Smooth muscle cell (in vitro differentiated cells): Measurements from ENCODE around the gene ZSCAN23. TPM values are rescaled to one million over a fixed set of nuclear protein-coding genes. Genes with fewer than 3 reads are reported as not detected.

Source experiments
- DNase-seq: peaks from one replicate; lab custom pipeline; 2025; ENCODE audit not compliant: unreplicated experiment; lab: John Stamatoyannopoulos, UW
- H2AFZ ChIP-seq: fragments of 200-600 bp; sonication (generic); 2 replicates; pipeline ENCODE4 v1.6.0; 2016; ENCODE audit warnings: antibody characterized with exemption, low read depth, mild to moderate bottlenecking
- H3F3A ChIP-seq: fragments of 200-600 bp; sonication (generic); 2 replicates; pipeline ENCODE4 v1.6.0; 2017; ENCODE audit warnings: antibody characterized with exemption, low read depth
- H3K27ac ChIP-seq: fragments of 200-600 bp; sonication (generic); 2 replicates; pipeline ENCODE4 v1.5.1; 2016; ENCODE audit warnings: low read depth, mild to moderate bottlenecking
- H3K27me3 ChIP-seq: fragments of 200-600 bp; sonication (generic); 2 replicates; pipeline ENCODE4 v1.6.1; 2016; ENCODE audit warnings: low read depth, mild to moderate bottlenecking
- H3K36me3 ChIP-seq: fragments of 200-600 bp; sonication (generic); 2 replicates; pipeline ENCODE4 v1.5.1; 2016; ENCODE audit warnings: low read depth
- H3K4me1 ChIP-seq: fragments of 200-600 bp; sonication (generic); 2 replicates; pipeline ENCODE4 v1.5.1; 2016; ENCODE audit warnings: low read depth
- H3K4me2 ChIP-seq: fragments of 200-600 bp; sonication (generic); 2 replicates; pipeline ENCODE4 v1.6.0; 2016; ENCODE audit warnings: mild to moderate bottlenecking
- H3K4me3 ChIP-seq: fragments of 200-600 bp; sonication (generic); 2 replicates; pipeline ENCODE4 v1.5.1; 2016; ENCODE audit warnings: mild to moderate bottlenecking
- H3K79me2 ChIP-seq: fragments of 200-600 bp; sonication (generic); 2 replicates; pipeline ENCODE4 v1.6.0; 2016; ENCODE audit warnings: low read depth, mild to moderate bottlenecking
- H3K9ac ChIP-seq: fragments of 200-600 bp; sonication (generic); 2 replicates; pipeline ENCODE4 v1.6.0; 2016; ENCODE audit warnings: low read depth
- H3K9me3 ChIP-seq: fragments of 200-600 bp; sonication (generic); replicated peaks from 2 replicates; pipeline ENCODE4 v1.5.1; 2016; ENCODE audit warnings: low read depth
- H4K20me1 ChIP-seq: fragments of 200-600 bp; sonication (generic); 2 replicates; pipeline ENCODE4 v1.6.0; 2016; ENCODE audit warnings: low read depth
- WGBS: methylation state at CpG from one replicate; pipeline ENCODE4 v1.1.7; 2016; ENCODE audit warnings: low lambda C conversion rate; 5-methylcytosine and 5-hydroxymethylcytosine counted together
- polyA plus RNA-seq: library from polyadenylated mRNA; unstranded; fragments of >200 nt; fragmentation: Nextera tagmentation; extraction: Ambion mirVana; gene quantifications from 2 replicates; pipeline ENCODE4 v1.2.1, GENCODE V29; 2016
- total RNA-seq: library from RNA; depleted of rRNA; stranded (reverse); fragments of >200 nt; gene quantifications from 2 replicates; pipeline ENCODE4 v1.2.3, GENCODE V29; 2014
- TF ChIP-seq, protein P1 (sequence below): fragments of 200-600 bp; sonication (generic); IDR thresholded peaks from 2 replicates; pipeline ENCODE4 v1.5.1; 2017; ENCODE audit warnings: borderline replicate concordance, mild to moderate bottlenecking, antibody characterized with exemption; ENCODE audit not compliant: insufficient read depth, poor library complexity, severe bottlenecking

ZSCAN23 gene
- total and polyA plus RNA-seq, 2 experiments from 2014 or later = 0.94 to 1.6 TPM

DNA sequence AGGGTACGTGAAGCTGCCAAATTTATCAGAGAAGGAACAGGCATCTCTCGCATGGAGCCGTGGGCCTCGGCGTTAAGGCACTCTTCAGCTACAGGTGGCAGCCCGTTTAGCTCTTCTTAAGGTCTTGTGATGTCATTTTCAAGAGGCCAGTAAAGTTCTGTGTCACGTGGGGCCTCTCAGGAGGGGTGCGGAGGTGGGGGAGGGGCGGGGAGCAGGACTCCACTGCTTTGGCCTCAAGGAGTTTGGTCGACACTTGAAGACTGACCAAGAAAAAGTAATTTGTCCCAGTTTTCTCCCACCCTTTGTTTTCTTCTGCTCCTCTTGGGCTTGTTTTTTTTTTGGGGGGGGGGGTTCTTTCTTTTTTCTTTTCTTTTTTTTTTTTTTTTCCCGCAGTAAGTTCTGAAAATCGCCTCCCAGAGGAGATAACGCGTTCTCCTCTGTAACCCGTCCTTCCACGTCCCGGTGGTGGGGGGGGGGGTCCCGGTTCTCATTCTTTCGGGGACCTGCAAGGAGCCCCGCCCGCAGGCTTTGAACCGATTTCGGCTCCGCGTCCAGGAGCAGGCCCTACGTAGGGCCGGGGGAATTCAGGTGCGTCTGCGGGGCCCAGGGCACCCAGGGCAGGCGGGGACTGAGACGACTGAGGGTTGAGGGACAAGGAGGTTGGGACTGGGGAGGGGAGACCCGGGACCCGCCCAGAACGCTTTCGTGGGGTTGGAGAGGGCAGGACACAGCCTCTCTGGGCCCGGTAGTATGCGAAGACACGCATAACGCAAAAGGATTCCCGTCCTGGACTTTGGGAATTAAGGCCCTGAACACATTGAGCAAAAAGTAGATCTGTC lies 46.3 kb upstream of the ZSCAN23 start:
- H3F3A ChIP-seq = peaks cover 6% of the 10 kb centered on the region
- H3K9ac ChIP-seq = peak overlapping the region; percentile 85
- H3K4me1 ChIP-seq = no peaks in the 10 kb centered on the region
- peak overlapping the region; percentile 91 for H3K27ac ChIP-seq
- DNase-seq = peak; percentile 32
- H4K20me1 ChIP-seq = no peaks in the 10 kb centered on the region
- H2AFZ ChIP-seq = peak overlapping the region; percentile 94
- TF ChIP-seq, protein P1, sequence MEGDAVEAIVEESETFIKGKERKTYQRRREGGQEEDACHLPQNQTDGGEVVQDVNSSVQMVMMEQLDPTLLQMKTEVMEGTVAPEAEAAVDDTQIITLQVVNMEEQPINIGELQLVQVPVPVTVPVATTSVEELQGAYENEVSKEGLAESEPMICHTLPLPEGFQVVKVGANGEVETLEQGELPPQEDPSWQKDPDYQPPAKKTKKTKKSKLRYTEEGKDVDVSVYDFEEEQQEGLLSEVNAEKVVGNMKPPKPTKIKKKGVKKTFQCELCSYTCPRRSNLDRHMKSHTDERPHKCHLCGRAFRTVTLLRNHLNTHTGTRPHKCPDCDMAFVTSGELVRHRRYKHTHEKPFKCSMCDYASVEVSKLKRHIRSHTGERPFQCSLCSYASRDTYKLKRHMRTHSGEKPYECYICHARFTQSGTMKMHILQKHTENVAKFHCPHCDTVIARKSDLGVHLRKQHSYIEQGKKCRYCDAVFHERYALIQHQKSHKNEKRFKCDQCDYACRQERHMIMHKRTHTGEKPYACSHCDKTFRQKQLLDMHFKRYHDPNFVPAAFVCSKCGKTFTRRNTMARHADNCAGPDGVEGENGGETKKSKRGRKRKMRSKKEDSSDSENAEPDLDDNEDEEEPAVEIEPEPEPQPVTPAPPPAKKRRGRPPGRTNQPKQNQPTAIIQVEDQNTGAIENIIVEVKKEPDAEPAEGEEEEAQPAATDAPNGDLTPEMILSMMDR = no peak
- H3K79me2 ChIP-seq = no peaks in the 10 kb centered on the region
- H3K4me2 ChIP-seq = peak overlapping the region; percentile 84
- 1% methylated on average over 40 of the region's 40 CpGs for WGBS
- peaks cover 4% of the 10 kb centered on the region for H3K27me3 ChIP-seq
- peak overlapping the region; percentile 94 for H3K4me3 ChIP-seq
- no peaks in the 10 kb centered on the region for H3K9me3 ChIP-seq
- H3K36me3 ChIP-seq = no peaks in the 10 kb centered on the region

DNA sequence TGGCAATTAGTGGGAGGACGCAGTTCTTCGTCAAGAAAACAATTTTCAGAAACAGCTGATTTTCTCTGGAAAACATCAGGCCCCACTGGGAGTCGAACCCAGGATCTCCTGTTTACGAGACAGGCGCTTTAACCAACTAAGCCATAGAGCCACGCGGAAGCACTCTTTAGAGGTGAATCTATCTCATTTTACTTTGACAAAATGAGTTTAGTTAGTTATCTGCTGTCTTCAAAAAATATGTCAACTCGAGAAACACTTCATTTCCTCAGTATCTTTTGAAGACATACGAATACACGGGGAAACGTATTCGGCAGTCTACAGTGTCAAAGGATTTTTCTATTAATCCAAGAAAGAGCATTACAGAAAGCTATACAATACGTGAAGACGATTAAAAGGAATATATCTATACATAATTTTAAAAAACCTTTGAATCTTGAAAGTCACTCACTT lies 45.6 kb upstream of the ZSCAN23 start:
- Histone ChIP-seq H3K27ac (peak overlapping the region; percentile 91), H3K79me2 (no peaks in the 10 kb centered on the region), H3K4me3 (peak overlapping the region; percentile 94), H3K27me3 (peaks cover 4% of the 10 kb centered on the region), H2AFZ (peak overlapping the region; percentile 94), H3K9me3 (no peaks in the 10 kb centered on the region), H3K4me2 (peak overlapping the region; percentile 84), H4K20me1 (no peaks in the 10 kb centered on the region), H3F3A (peaks cover 6% of the 10 kb centered on the region), H3K36me3 (no peaks in the 10 kb centered on the region), H3K4me1 (no peaks in the 10 kb centered on the region), H3K9ac (peak overlapping the region; percentile 85)
- no peak for DNase-seq
- TF ChIP-seq, protein P1 = no peak
- 1% methylated on average over 14 of the region's 14 CpGs for WGBS

DNA sequence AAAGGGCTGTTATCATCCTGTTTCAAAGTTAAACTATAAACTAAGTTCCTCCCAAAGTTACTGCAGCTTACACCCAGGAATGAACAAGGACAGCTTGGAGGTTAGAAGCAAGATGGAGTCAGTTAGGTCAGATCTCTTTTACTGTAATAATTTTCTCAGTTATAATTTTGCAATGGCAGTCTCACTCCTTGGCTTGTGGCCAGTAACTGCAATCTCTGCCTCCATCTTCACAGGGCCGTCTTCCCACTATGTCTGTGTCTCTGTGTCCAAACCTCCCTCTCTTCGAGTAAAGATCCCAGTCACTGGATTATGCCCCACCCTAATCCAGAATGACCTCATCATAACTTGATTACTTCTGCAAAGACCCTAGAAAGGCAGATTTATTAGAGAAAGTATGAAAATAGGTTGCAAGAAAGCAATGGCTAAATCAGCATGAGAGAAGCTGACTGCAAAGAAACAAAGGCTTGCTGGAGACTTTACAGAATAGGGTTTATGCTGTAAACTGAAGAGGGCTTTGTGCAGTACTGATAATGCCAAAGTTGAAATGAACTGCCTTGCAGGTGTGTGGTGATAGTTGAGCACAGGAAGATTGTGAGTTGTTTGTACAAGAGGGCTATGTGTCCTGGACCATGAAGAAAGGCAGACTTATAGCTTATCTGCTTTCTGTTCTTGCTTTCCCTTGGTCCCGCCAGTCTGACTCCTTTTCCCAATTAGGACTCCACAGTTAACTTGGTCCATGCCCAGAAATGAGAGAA lies 43.9 kb upstream of the ZSCAN23 start:
- H2AFZ ChIP-seq = no peak overlapping the region
- WGBS = 82% methylated on average over 3 of the region's 3 CpGs
- no peak overlapping the region for H3K4me3 ChIP-seq
- no peaks in the 10 kb centered on the region for H4K20me1 ChIP-seq
- no peak overlapping the region for H3K27ac ChIP-seq
- H3K27me3 ChIP-seq = peaks cover 9% of the 10 kb centered on the region
- no peaks in the 10 kb centered on the region for H3K4me1 ChIP-seq
- no peak overlapping the region for H3K4me2 ChIP-seq
- TF ChIP-seq, protein P1 = no peak
- H3K9me3 ChIP-seq = no peaks in the 10 kb centered on the region
- H3K79me2 ChIP-seq = no peaks in the 10 kb centered on the region
- no peak overlapping the region for H3K9ac ChIP-seq
- DNase-seq = no peak
- no peaks in the 10 kb centered on the region for H3K36me3 ChIP-seq
- peaks cover 6% of the 10 kb centered on the region for H3F3A ChIP-seq
